ENCODE measurements around the gene ZNF367.

DNA sequence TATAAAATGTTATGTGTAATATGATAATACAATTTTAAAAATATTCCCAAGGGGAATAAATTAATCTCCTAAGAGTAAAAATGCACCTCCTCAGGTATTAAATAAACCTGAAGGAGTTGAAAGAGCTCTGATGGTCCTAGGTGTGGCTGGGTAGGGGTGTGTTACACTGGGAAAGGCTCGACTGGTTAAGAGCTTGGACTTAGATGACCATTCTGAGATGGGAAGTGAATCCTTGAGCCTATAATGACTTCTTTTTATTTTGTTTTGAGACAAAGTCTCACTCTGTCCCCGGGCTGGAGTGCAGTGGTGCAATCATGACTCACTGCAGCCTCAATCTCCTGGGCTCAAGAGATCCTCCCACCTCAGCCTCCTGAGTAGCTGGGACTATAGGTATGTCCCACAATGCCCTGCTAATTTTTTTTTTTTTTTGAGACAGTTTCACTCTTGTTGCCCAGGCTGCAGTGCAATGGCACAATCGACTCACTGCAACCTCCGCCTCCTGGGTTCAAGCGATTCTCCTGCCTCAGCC lies 22.6 kb upstream of the ZNF367 start:
- no peak for TF ChIP-seq CTCF (conservative IDR thresholded peaks at IDR 0.05)
- no peak for TF ChIP-seq EZH2 (IDR thresholded peaks at IDR 0.05; ENCODE audit: low read depth)
